Lower lobe of right lung (tissue), 2 donors: ENCODE results near the gene HMG20A. TPM values are rescaled to one million over a fixed set of nuclear protein-coding genes. Genes with fewer than 3 reads are reported as not detected.

Source experiments
- ATAC-seq, 2 donors: fragments of 200-7000 bp; cut with Tn5 transposase; one replicate each; pipeline ENCODE4 v1.9.1; 2020 to 2022; ENCODE audit warnings: mild to moderate bottlenecking in 2 of 2, moderate library complexity in 2 of 2
- DNase-seq: peaks from one replicate; pipeline ENCODE4 v3.0.0-alpha.2; 2020
- H3K27ac ChIP-seq: fragments of 200-600 bp; one replicate; pipeline ENCODE4 v1.8.0; 2022
- H3K27me3 ChIP-seq: fragments of 200-600 bp; one replicate; pipeline ENCODE4 v1.8.0; 2022; ENCODE audit warnings: low read depth
- H3K36me3 ChIP-seq: fragments of 200-600 bp; one replicate; pipeline ENCODE4 v1.8.0; 2022; ENCODE audit warnings: mild to moderate bottlenecking
- H3K4me1 ChIP-seq: fragments of 200-600 bp; one replicate; pipeline ENCODE4 v1.8.0; 2022
- H3K4me3 ChIP-seq: fragments of 200-600 bp; one replicate; pipeline ENCODE4 v1.8.0; 2022; ENCODE audit warnings: mild to moderate bottlenecking
- H3K9me3 ChIP-seq: fragments of 200-600 bp; one replicate; pipeline ENCODE4 v1.8.0; 2022
- intact Hi-C: fragments of 100-400 bp; cut with DNase I; formaldehyde crosslinking; loops from one replicate; pipeline ENCODE4 v1.11.0; 2022
- total RNA-seq: library from RNA; stranded (reverse); fragmentation: NEBNext Ultra II Directional; extraction: Animal tissue kit (Norgen Biotek cat#: 25700); gene quantifications from one replicate; pipeline ENCODE4 v1.2.1, GENCODE V29; 2021
- TF ChIP-seq, protein P1 (sequence below): fragments of 200-600 bp; IDR thresholded peaks from one replicate; pipeline ENCODE4 v1.8.0; 2022; ENCODE audit warnings: antibody characterized with exemption, mild to moderate bottlenecking
- donor health status: DM: no; HTN: yes; CAD: no; lungs with severe emphysema.

Gene HMG20A
- total RNA-seq, 1 donor from 2014 or later: 40.9 TPM

DNA sequence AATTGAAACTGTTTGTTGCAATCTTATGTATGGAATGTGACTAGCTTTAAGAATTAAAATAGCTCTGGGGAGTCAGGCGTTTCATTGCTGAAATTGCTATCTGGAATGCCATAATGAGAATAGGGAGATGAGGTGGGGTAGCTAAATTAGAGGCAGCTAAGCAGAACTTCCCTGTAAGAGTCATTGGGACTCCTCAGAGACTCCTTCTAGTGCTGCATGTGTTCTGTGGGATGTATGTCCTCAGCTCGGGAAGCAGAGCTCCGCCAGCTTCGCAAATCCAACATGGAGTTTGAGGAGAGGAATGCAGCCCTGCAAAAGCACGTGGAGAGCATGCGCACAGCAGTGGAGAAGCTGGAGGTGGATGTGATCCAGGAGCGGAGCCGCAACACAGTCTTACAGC is 57.4 kb downstream of the HMG20A start:
- DNase-seq: no peak
- Histone ChIP-seq H3K9me3 (no peaks in the 10 kb centered on the region), H3K4me3 (no peak overlapping the region), H3K36me3 (peaks cover 37% of the 10 kb centered on the region), H3K27ac (no peak overlapping the region), H3K4me1 (peaks cover 39% of the 10 kb centered on the region), H3K27me3 (no peaks in the 10 kb centered on the region)
- intact Hi-C loops: no loop called here
- no peak for ATAC-seq
- TF ChIP-seq, protein P1, sequence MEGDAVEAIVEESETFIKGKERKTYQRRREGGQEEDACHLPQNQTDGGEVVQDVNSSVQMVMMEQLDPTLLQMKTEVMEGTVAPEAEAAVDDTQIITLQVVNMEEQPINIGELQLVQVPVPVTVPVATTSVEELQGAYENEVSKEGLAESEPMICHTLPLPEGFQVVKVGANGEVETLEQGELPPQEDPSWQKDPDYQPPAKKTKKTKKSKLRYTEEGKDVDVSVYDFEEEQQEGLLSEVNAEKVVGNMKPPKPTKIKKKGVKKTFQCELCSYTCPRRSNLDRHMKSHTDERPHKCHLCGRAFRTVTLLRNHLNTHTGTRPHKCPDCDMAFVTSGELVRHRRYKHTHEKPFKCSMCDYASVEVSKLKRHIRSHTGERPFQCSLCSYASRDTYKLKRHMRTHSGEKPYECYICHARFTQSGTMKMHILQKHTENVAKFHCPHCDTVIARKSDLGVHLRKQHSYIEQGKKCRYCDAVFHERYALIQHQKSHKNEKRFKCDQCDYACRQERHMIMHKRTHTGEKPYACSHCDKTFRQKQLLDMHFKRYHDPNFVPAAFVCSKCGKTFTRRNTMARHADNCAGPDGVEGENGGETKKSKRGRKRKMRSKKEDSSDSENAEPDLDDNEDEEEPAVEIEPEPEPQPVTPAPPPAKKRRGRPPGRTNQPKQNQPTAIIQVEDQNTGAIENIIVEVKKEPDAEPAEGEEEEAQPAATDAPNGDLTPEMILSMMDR: no peak

DNA sequence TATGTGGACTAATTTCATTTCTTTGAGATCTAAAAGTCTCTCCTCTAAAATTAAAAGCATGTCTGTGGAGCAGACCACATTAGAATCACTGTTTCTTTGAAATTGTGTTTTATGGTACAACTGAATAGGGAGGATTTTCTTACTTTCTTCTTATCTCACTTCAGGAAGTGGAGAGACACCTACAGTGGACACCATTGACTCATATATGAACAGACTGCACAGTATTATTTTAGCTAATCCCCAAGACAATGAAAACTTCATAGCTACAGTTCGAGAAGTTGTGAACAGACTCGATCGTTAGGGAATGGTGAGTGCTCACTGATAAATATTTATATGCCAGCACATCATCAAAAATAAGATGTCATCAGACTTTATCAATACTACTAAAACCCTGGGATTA is 58.3 kb downstream of the HMG20A start:
- TF ChIP-seq, protein P1: no peak
- Histone ChIP-seq H3K9me3 (no peaks in the 10 kb centered on the region), H3K4me1 (peaks cover 39% of the 10 kb centered on the region), H3K27ac (no peak overlapping the region), H3K27me3 (no peaks in the 10 kb centered on the region), H3K4me3 (no peak overlapping the region), H3K36me3 (peaks cover 43% of the 10 kb centered on the region)
- ATAC-seq (no peak), DNase-seq (no peak)
- intact Hi-C loops: no loop called here

DNA sequence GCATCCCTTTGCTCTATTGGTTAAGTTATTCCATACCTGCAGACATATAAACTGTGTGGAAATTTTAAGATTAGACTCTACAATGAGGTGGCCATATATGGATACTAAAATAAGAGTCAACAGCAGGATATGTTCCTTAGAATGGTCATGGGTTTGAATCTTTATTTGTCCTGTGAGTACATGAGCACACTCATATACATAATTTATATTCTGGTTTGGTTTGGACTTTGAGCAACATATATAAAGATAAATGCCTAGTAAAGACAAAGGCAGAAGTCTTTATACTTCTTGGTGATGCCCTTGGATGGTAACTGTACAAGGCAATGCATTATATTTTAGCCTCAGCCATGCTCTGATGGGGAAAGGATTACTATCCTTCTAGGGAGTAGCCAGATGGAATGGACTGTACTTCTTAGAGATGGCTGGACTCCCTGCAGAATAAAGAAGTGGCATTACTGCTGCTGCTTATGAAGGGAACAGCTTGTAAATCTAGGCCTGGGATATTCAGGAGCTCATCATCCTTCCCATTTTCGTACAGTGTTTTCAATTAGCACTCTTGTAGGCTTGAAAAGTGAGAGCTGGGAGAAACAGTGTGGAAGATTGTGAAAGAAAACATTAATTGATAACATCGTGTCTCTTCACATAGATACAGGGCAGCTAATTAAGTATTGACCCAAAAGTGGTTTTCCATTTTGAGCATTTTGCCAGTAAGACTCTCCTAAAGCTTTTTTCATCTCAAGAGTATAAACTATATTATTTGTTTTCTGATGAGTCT is 60.4 kb downstream of the HMG20A start:
- intact Hi-C loops: no loop called here
- Histone ChIP-seq H3K27me3 (no peaks in the 10 kb centered on the region), H3K27ac (no peak overlapping the region), H3K4me3 (no peak overlapping the region), H3K9me3 (no peaks in the 10 kb centered on the region), H3K36me3 (peaks cover 55% of the 10 kb centered on the region), H3K4me1 (peaks cover 42% of the 10 kb centered on the region)
- TF ChIP-seq, protein P1: no peak
- no peak for DNase-seq
- no peak for ATAC-seq

DNA sequence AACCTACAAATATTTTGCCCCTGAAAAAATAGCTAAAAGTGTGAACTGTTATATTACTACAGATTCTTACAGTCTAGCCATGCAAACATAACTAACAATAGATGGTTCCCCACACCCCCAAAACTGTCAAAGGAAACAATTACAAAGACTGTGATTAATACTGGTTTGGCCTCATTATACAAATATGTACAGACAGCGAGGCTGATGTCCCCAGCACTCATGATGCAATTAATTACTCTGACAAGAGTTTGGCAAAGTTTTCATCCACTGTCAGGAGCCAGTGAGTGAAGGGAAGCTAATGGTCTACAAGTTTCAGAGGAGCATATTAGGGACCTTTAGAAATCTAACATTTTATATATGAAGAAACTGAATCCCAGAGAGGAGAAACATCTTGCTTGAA is 61.0 kb downstream of the HMG20A start:
- H3K27ac ChIP-seq: peak overlapping the region; percentile 15
- ATAC-seq (peak in 1 of 2 donors; percentile 47), DNase-seq (no peak)
- no peaks in the 10 kb centered on the region for H3K9me3 ChIP-seq
- H3K4me3 ChIP-seq: no peak overlapping the region
- H3K4me1 ChIP-seq: peaks cover 48% of the 10 kb centered on the region
- peaks cover 55% of the 10 kb centered on the region for H3K36me3 ChIP-seq
- intact Hi-C loops: no loop called here
- no peaks in the 10 kb centered on the region for H3K27me3 ChIP-seq
- TF ChIP-seq, protein P1: no peak

DNA sequence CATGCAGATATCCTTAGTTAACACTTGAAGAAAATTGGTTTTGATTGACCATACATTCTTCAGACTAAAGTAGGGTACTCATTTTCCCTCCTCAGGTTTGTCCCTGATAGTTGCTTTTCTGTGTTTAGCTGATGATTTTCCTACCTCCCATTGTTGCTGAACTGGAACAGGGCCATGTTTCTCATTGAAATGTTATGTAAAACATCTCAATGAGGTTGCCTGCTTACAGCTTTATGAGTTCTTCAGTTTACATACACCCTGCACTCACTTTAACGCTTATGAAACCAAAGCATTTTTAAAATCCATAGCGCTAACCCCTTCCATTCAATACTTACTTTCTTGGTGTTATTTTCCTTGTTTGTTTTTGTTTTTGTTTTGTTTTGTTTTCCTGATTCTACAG is 61.9 kb downstream of the HMG20A start:
- H3K27me3 ChIP-seq: no peaks in the 10 kb centered on the region
- H3K4me1 ChIP-seq: peaks cover 57% of the 10 kb centered on the region
- DNase-seq (no peak), ATAC-seq (peak in 1 of 2 donors; percentile 73)
- TF ChIP-seq, protein P1: no peak
- peaks cover 51% of the 10 kb centered on the region for H3K36me3 ChIP-seq
- H3K27ac ChIP-seq: peak overlapping the region; percentile 42
- no peak overlapping the region for H3K4me3 ChIP-seq
- H3K9me3 ChIP-seq: no peaks in the 10 kb centered on the region
- intact Hi-C loops: no loop called here
